PFSK-1 (cell line): ENCODE data around the gene AKT2.

Source experiments
- FOXP2 ChIP-seq: optimal IDR thresholded peaks from 2 replicates; pipeline ENCODE3; 2011; ENCODE audit warnings: borderline replicate concordance, control low read depth, inconsistent platforms; ENCODE audit not compliant: insufficient read depth; ENCODE audit errors: extremely low read length, extremely low read depth
- POLR2AphosphoS5 ChIP-seq: IDR thresholded peaks from 2 replicates; pipeline ENCODE4 v1.6.1; 2012; ENCODE audit warnings: low read depth, mild to moderate bottlenecking, control low read depth, low read length, moderate library complexity
- REST ChIP-seq, 2 experiments: IDR thresholded peaks; 2 replicates each; pipeline versions ENCODE4 v1.6.1 to v1.8.0; 2011 to 2012; ENCODE audit warnings: low read depth in 2 of 2, low read length in 2 of 2, control low read depth in 1 of 2, inconsistent platforms in 1 of 2, mild to moderate bottlenecking in 1 of 2, moderate library complexity in 1 of 2; ENCODE audit not compliant: insufficient read depth in 1 of 2
- SIN3A ChIP-seq: IDR thresholded peaks from 2 replicates; pipeline ENCODE4 v1.6.1; 2012; ENCODE audit warnings: mild to moderate bottlenecking, low read length, moderate library complexity, borderline replicate concordance; ENCODE audit not compliant: insufficient read depth
- TAF1 ChIP-seq: IDR thresholded peaks from 2 replicates; pipeline ENCODE4 v1.6.1; 2012; ENCODE audit warnings: low read length, control low read depth, borderline replicate concordance; ENCODE audit not compliant: insufficient read depth

Gene AKT2

GRCh38 chr19:40204381-40204780, 80.8 kb downstream of the AKT2 start:
- no peak for TF ChIP-seq SIN3A
- TF ChIP-seq POLR2AphosphoS5 = no peak
- TF ChIP-seq TAF1 = no peak
- no peak for TF ChIP-seq REST (IDR thresholded peaks at IDR 0.05; ENCODE audit: insufficient read depth in 1 of 2, low read depth in 2 of 2, low read length in 2 of 2)
- TF ChIP-seq FOXP2 = no peak

GRCh38 chr19:40200341-40201099, 84.6 kb downstream of the AKT2 start:
- TF ChIP-seq SIN3A (no peak), TAF1 (no peak), FOXP2 (no peak), POLR2AphosphoS5 (no peak), REST (IDR thresholded peaks at IDR 0.05; ENCODE audit: insufficient read depth in 1 of 2, low read depth in 2 of 2, low read length in 2 of 2) (no peak)

- TF ChIP-seq FOXP2 = no peak
- TF ChIP-seq TAF1 = no peak
- no peak for TF ChIP-seq SIN3A
- no peak for TF ChIP-seq REST (IDR thresholded peaks at IDR 0.05; ENCODE audit: insufficient read depth in 1 of 2, low read depth in 2 of 2, low read length in 2 of 2)
- TF ChIP-seq POLR2AphosphoS5 = no peak
Observed at GRCh38 chr19:40198272-40198990, 86.7 kb downstream of the AKT2 start.

- no peak for TF ChIP-seq FOXP2
- no peak for TF ChIP-seq REST (IDR thresholded peaks at IDR 0.05; ENCODE audit: insufficient read depth in 1 of 2, low read depth in 2 of 2, low read length in 2 of 2)
- TF ChIP-seq TAF1 = no peak
- no peak for TF ChIP-seq SIN3A
- TF ChIP-seq POLR2AphosphoS5 = no peak
Observed at GRCh38 chr19:40193587-40193849, 91.6 kb downstream of the AKT2 start.
